Erythroblast (primary cell): ENCODE data around the gene RFWD3.

Source experiments
- GATA1 ChIP-seq: IDR thresholded peaks from 2 replicates; pipeline ENCODE4 v1.6.1; 2011; ENCODE audit warnings: low read depth, mild to moderate bottlenecking, control low read depth, low read length, moderate library complexity
- POLR2A ChIP-seq: IDR thresholded peaks from 2 replicates; pipeline ENCODE4 v1.6.1; 2011; ENCODE audit warnings: mild to moderate bottlenecking, low read length

DNA sequence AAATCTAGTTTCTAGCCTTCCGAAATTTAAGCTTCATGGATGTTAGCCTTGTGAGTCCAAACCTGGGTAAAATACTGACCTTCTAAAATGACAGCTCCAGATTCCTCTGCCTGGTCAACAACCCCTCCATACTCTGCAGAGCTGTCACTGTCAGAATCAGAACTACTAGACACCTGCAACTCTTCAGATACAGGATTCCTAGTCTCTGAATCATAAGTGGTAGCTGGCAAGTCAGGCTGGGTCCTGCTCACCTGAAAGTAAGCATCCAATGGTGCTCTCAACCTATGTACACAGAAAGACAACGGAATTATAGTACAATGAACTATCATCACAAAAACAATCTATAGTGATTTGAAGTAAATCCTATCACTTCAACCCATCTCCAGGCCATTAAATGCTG is 14.8 kb downstream of the RFWD3 start:
- no peak for TF ChIP-seq POLR2A
- TF ChIP-seq GATA1, result no peak
